GM12878 (cell line): ENCODE results near the gene SMYD5. TPM values are rescaled to one million over a fixed set of nuclear protein-coding genes. Genes with fewer than 3 reads are reported as not detected.

Source experiments
- ATAC-seq: fragments of 200-7000 bp; cut with Tn5 transposase; 3 replicates; pipeline ENCODE4 v1.9.1; 2020; ENCODE audit warnings: mild to moderate bottlenecking, moderate library complexity
- BruUV-seq: library from RNA; stranded (reverse); fragments of 400-500 nt; replicated peaks from 2 replicates; lab custom pipeline; 2021; lab: Mats Ljungman, UMichigan
- CTCF ChIA-PET: fragments of 300-600 bp; sonication (Branson Sonifier 250); formaldehyde crosslinking; extraction: SDS; loops from one replicate; lab custom pipeline; 2021; ENCODE audit warnings: inconsistent platforms; lab: Yijun Ruan, JAX
- POLR2A ChIA-PET: fragments of 350-600 bp; formaldehyde crosslinking; extraction: SDS; loops from one replicate; lab custom pipeline; 2021; ENCODE audit warnings: inconsistent platforms; lab: Charles Lee
- RAD21 ChIA-PET: fragments of 300-600 bp; sonication (Branson Sonifier 250); formaldehyde crosslinking; loops from one replicate; lab custom pipeline; 2023; ENCODE audit warnings: antibody characterized with exemption; ENCODE audit not compliant: unreplicated experiment; lab: Charles Lee
- SMC1A ChIA-PET: fragments of 300-600 bp; sonication (Branson Sonifier 250); formaldehyde crosslinking; loops from one replicate; lab custom pipeline; 2023; ENCODE audit not compliant: unreplicated experiment, uncharacterized antibody; lab: Charles Lee
- DNase-seq: peaks from one replicate; pipeline ENCODE4 v3.0.0-alpha.2; 2011; ENCODE audit warnings: low read depth, low spot score
- FAIRE-seq: peaks from 3 replicates; lab custom pipeline; 2011; peaks lifted over from hg19 to GRCh38; lab: Jason Lieb, UNC
- H2AFZ ChIP-seq: 2 replicates; pipeline ENCODE4 v1.6.0; 2011; ENCODE audit warnings: low read depth, low read length, control low read depth; ENCODE audit not compliant: control insufficient read depth
- H3K27ac ChIP-seq: 2 replicates; pipeline ENCODE4 v1.5.1; 2011; ENCODE audit warnings: control low read depth; ENCODE audit not compliant: control insufficient read depth, insufficient read depth
- H3K27me3 ChIP-seq, 2 experiments: replicated peaks in 1 of 2; 2 replicates each; pipeline versions ENCODE4 v1.6.0 to v1.6.1; 2011; ENCODE audit warnings: low read length in 1 of 2; ENCODE audit not compliant: control insufficient read depth in 2 of 2, insufficient read depth in 2 of 2
- H3K36me3 ChIP-seq, 2 experiments: 2 replicates each; pipeline ENCODE4 v1.5.1; 2011; ENCODE audit warnings: low read length in 1 of 2; ENCODE audit not compliant: control insufficient read depth in 2 of 2, insufficient read depth in 2 of 2
- H3K4me1 ChIP-seq: 2 replicates; pipeline ENCODE4 v1.6.1; 2011; ENCODE audit warnings: mild to moderate bottlenecking, low read length, moderate library complexity, mixed read lengths; ENCODE audit not compliant: control insufficient read depth, insufficient read depth
- H3K4me2 ChIP-seq: 2 replicates; pipeline ENCODE4 v1.6.0; 2011; ENCODE audit warnings: control low read depth; ENCODE audit not compliant: control insufficient read depth, insufficient read depth
- H3K4me3 ChIP-seq: fragments of 200-600 bp; sonication (generic); 2 replicates; pipeline ENCODE4 v1.5.1; 2016
- H3K79me2 ChIP-seq: 2 replicates; pipeline ENCODE4 v1.6.0; 2011; ENCODE audit warnings: low read length; ENCODE audit not compliant: control insufficient read depth, insufficient read depth
- H3K9ac ChIP-seq: 2 replicates; pipeline ENCODE4 v1.8.0; 2011; ENCODE audit warnings: low read length, control low read depth, mixed read lengths; ENCODE audit not compliant: control insufficient read depth, insufficient read depth
- H3K9me3 ChIP-seq: replicated peaks from 3 replicates; pipeline ENCODE4 v1.5.1; 2011; ENCODE audit warnings: mild to moderate bottlenecking, low read length; ENCODE audit not compliant: control insufficient read depth, insufficient read depth
- H4K20me1 ChIP-seq: 2 replicates; pipeline ENCODE4 v1.6.0; 2011; ENCODE audit not compliant: control insufficient read depth, insufficient read depth
- CHD2 ChIP-seq: IDR thresholded peaks from 2 replicates; pipeline ENCODE4 v1.6.1; 2011; ENCODE audit warnings: low read depth, low read length, improper control_type of control experiment, borderline replicate concordance
- CUX1 ChIP-seq: IDR thresholded peaks from 2 replicates; pipeline ENCODE4 v1.6.1; 2012; ENCODE audit warnings: improper control_type of control experiment, low read depth, low read length; ENCODE audit not compliant: insufficient replicate concordance
- E4F1 ChIP-seq: fragments of 450-650 bp; IDR thresholded peaks from 2 replicates; pipeline ENCODE4 v1.6.1; 2018; ENCODE audit warnings: borderline replicate concordance, mild to moderate bottlenecking; ENCODE audit not compliant: partially characterized antibody
- EGR1 ChIP-seq, 2 experiments: IDR thresholded peaks; 1 replicate in 1 of 2; 2 replicates in 1 of 2; pipeline ENCODE4 v1.6.1; 2011 to 2012; ENCODE audit warnings: low read depth in 2 of 2, low read length in 2 of 2, borderline replicate concordance in 1 of 2, mild to moderate bottlenecking in 1 of 2, moderate library complexity in 1 of 2
- HDGF ChIP-seq: fragments of 450-650 bp; IDR thresholded peaks from 2 replicates; pipeline ENCODE4 v1.6.1; 2016; ENCODE audit warnings: antibody characterized with exemption
- NFYA ChIP-seq: IDR thresholded peaks from 2 replicates; pipeline ENCODE4 v1.6.1; 2011; ENCODE audit warnings: low read depth, mild to moderate bottlenecking, low read length, improper control_type of control experiment, borderline replicate concordance
- PAX5 ChIP-seq: IDR thresholded peaks from 2 replicates; pipeline ENCODE4 v1.6.1; 2011; ENCODE audit warnings: low read depth, low read length, borderline replicate concordance
- PAX8 ChIP-seq: fragments of 450-650 bp; IDR thresholded peaks from 2 replicates; pipeline ENCODE4 v1.6.1; 2017; ENCODE audit warnings: mild to moderate bottlenecking, moderate library complexity
- RAD51 ChIP-seq: fragments of 450-650 bp; IDR thresholded peaks from 2 replicates; pipeline ENCODE4 v1.6.1; 2016; ENCODE audit warnings: moderate library complexity, mild to moderate bottlenecking, inconsistent platforms
- RFX5 ChIP-seq: IDR thresholded peaks from 2 replicates; pipeline ENCODE4 v1.6.1; 2011; ENCODE audit warnings: low read depth, low read length, improper control_type of control experiment
- ZBTB11 ChIP-seq: fragments of 450-650 bp; formaldehyde crosslinking; IDR thresholded peaks from 2 replicates; pipeline ENCODE4 v1.5.0; 2022; ENCODE audit warnings: mild to moderate bottlenecking, missing genetic modification characterization
- ZNF384 ChIP-seq: IDR thresholded peaks from 2 replicates; pipeline ENCODE4 v1.6.1; 2012; ENCODE audit warnings: low read depth, mild to moderate bottlenecking, low read length, improper control_type of control experiment, borderline replicate concordance
- WGBS: methylation state at CpG from one replicate; pipeline ENCODE4 v1.1.6; 2016; ENCODE audit warnings: low lambda C conversion rate; ENCODE audit not compliant: insufficient replicate concordance, insufficient coverage; ENCODE audit errors: missing lambda C conversion rate; 5-methylcytosine and 5-hydroxymethylcytosine counted together
- in situ Hi-C: fragments of 300-500 bp; cut with MboI; formaldehyde crosslinking; loops from 9 replicates; pipeline ENCODE4 v1.14.3; 2018; ENCODE audit warnings: mixed read lengths
- intact Hi-C: fragments of 100-400 bp; cut with micrococcal nuclease; formaldehyde crosslinking; loops from one replicate; pipeline ENCODE4 v1.14.2; 2022; ENCODE audit not compliant: unreplicated experiment
- polyA plus RNA-seq, 11 experiments: library from polyadenylated mRNA; depleted of rRNA in 4 of 11; unstranded in 6 of 11; stranded (reverse) in 5 of 11; fragments of >200 nt; fragmentation: Nextera tagmentation in 4 of 11; fragmentation: Illumina TruSeq in 1 of 11; extraction: Ambion mirVana in 4 of 11; extraction: Trizol in 1 of 11; gene quantifications; 1 replicate in 1 of 11; 2 replicates in 10 of 11; pipeline versions ENCODE4 v1.2.1 to v1.2.3, GENCODE V29; 2011 to 2016; ENCODE audit warnings: inconsistent platforms in 2 of 11, missing spikeins in 2 of 11, low read depth in 1 of 11
- total RNA-seq, 4 experiments: library from RNA; depleted of rRNA in 3 of 4; stranded (reverse); fragments of >200 nt in 3 of 4; fragmentation: Illumina TruSeq in 1 of 4; extraction: Trizol in 1 of 4; gene quantifications; 2 replicates each; pipeline versions ENCODE4 v1.2.1 to v1.2.3, GENCODE V29; 2013 to 2021

SMYD5 gene
- total and polyA plus RNA-seq, 10 of the 15 experiments (the other 5 are each of a cell fraction or from before 2014, with no cell fraction given), result 6.1 to 35.3 (median 26.4) TPM

- Histone ChIP-seq H3K4me3 (no peak overlapping the region), H3K79me2 (no peaks in the 10 kb centered on the region; the same call in 1 of the 2 replicates), H2AFZ (no peak overlapping the region), H4K20me1 (no peaks in the 10 kb centered on the region; the same call in 1 of the 2 replicates), H3K9me3 (no peaks in the 10 kb centered on the region), H3K4me1 (no peaks in the 10 kb centered on the region), H3K9ac (no peak overlapping the region), H3K27me3 (no peaks in the 10 kb centered on the region), H3K36me3 (peaks cover 11 to 14% of the 10 kb centered on the region in 2 experiments; a peak in 3 of 4 replicates), H3K27ac (no peak overlapping the region), H3K4me2 (no peak overlapping the region)
- CTCF ChIA-PET, result no interaction called here
- in situ Hi-C loops (no loop called here), intact Hi-C loops (no loop called here)
- TF ChIP-seq RFX5 (no peak), ZBTB11 (CRISPR knock-in tag) (no peak), HDGF (no peak), PAX8 (no peak), ZNF384 (no peak), NFYA (no peak), CUX1 (no peak), CHD2 (no peak), RAD51 (no peak), PAX5 (no peak), EGR1 (IDR thresholded peaks at IDR 0.05; ENCODE audit: borderline replicate concordance in 1 of 2, low read depth in 2 of 2, low read length in 2 of 2) (no peak), E4F1 (no peak)
- POLR2A ChIA-PET, result no interaction called here
- RAD21 ChIA-PET, result no interaction called here
- 95% methylated on average over 26 of the region's 26 CpGs for WGBS
- ATAC-seq (no peak), DNase-seq (no peak), FAIRE-seq (no peak)
- SMC1A ChIA-PET, result no interaction called here
- BruUV-seq, result no TSS peak
These were observed 52.2 kb downstream of the SMYD5 start for GRCh38 chr2:73266061-73266901.
